ENCODE results near the gene PSMB2.

Gene PSMB2

DNA sequence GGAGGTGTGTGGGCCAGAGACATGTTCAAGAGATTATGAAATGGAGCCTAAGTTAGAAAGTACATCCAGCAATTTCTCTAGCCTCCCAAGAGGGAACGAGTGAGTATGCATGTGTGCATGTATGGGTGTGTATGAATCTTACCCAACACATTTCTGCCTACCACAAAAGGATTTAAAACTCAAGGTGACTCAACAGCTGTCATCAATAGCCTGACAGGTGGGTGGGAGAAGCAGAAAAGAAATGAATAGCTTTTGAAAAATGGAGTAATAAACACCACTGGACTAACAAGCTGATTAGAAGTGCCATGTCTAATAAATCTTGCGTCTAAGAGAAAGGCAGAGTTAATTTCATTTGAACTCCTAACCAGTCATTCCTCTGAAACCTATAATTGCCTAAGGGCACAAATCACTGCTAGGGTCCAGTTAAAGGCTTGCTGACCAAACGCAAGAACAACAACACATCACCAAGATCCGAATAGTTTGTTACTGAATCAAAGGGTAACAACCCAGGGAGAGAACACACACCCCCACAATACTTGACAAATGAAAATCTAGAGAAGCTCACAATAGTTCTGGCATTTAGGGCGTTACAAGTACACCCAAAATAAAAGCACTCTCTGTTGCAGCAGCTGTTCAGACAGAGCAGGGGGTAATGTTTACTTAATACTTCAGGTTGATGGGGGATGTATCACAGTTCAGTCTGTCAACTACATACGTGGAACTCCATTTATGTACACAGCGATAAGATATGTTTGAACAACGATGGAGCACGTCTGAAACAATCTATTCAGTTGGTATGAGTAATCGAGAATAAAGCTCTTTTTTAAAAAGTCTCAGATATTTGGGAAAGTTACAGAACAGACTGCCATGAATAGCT, 85.5 kb downstream of the PSMB2 start:
- peak in 1 of 2 experiments; percentile 32 for DNase-seq

DNA sequence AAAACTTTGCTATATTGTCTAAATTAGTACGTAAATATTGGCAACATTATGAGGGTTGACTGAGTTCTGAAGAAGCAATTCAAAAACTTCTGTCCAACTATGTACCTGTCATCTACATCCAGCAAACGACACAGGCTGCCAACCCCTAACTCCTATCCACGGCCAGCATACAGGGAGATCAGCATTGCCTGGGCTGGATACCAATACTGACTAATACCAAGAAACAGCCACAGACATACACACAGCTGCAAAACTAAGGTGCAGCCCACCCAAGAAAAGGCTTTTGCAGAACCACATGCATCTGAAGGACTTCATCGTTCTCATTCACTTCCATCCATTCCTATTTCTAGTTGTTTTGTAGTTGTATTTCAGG, 86.1 kb downstream of the PSMB2 start:
- no peak for DNase-seq

DNA sequence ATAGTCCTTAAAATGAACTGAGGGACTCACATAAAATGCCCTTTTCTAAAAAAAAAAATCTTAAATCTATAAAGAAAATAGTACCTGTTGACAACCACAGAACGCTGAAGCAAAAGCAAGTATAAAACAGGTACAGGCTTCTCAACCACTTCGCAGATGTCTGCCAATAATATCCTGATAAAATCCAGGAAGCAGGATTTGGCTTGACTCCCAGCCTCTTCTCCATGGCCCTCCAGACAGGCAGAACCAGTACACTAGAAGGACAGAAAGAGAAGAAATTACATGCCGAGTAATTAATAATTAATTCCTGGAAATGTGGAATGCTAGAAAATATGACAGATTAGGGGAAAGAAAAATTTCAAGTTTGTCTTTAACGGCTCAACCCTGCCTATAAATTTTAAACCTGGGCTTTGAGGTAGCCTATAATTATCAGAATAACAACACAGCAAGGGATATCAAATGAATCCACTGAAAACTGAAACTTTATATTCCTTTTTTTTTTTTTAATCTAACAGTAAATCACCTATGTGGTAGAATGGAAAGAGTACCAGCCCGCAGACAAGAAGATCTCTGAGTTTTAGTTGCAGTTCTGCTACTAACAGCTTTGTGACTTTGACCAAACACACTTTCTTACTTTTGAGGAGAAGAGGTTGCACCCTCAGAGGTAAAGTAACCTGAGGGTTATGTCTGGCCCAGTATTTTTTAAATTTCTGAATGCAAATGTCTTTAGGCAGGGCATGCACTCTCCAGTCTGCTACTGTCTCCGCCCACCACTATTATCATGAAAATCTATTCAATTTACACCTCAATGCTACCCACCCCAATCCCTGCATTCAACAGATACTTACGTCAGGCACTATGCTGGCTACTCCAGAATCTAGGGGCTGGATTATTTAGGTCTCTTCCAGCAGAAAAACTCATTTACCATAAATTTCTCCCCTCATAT, 86.8 kb downstream of the PSMB2 start:
- no peak for DNase-seq

GRCh38 chr1:35553851-35554250, 87.5 kb downstream of the PSMB2 start:
- DNase-seq: no peak

All from NCI-H524 (cell line).